Measurements from ENCODE around the gene CHEK1.
A peak's percentile ranks its signal among the peaks of the same experiment; 100 is the strongest.
"Not testable (repeated sequence)": the region's sequence is repeated elsewhere in the genome, so short reads cannot be mapped to it uniquely, and the experiment has no call there.

The CHEK1 gene

DNA sequence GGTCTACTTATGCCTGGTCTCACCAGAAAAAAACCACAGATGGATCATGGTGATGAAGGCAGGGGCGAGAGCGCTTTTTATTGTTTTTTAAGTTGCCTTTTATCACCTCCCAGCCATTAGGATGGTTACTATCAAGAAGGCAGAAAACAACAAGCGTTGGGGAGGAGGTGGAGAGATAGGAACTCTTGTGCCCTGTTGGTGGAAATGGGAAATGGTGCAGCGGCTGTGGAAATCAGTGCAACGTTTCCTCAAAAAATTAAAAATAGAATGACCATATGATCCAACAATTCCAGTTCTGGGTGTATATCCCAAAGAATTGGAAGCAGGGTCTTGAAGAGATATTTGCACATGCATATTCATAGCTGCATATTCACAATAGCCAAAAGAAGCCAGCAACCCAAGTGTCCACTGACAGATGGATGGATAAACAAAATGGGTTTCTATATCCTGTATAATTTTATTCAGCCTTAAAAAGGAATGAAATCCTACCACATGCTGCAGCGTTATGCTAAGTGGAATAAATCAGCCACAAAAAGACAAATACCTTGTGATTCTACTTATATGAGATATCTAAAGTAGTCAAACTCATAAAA, 76.2 kb downstream of the CHEK1 start:
- DNase-seq (ENCODE audit: low read depth), result no peak

DNA sequence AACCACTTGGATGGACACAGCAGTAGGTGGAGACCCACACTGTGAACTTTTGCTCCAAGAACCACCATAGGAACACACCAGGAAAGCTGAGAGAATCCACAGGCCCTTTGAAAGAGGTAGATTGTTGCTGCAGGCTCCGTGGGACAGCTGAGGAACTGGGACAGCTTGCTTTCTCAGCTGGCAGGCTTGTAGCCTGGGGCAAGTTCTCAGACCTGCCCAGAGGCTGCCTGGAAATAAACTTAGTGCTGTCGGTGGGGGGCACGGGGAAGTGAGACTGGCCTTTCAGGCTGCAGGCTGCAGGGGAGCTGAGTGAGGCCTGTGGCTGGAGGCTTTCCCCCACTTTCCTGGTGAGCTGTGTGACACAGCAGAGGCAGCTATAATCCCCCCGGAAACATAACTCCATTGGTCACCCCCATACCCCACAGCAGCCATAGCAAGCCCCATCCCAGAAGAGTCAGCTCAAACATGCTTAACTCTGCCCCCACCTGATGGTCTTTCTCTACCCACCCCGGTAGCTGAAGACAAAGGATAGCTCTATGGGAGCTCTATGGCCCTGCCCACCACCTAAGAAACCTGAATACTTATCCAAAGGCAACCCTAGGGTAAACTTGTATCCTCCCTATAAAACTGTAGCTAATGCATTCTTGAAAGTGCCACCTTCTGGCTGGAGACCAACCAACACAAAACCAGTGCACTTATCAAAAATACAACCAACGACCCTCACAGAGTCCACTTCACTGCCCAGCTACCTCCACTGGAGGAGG, 77.1 kb downstream of the CHEK1 start:
- no peak for DNase-seq (ENCODE audit: low read depth)

DNA sequence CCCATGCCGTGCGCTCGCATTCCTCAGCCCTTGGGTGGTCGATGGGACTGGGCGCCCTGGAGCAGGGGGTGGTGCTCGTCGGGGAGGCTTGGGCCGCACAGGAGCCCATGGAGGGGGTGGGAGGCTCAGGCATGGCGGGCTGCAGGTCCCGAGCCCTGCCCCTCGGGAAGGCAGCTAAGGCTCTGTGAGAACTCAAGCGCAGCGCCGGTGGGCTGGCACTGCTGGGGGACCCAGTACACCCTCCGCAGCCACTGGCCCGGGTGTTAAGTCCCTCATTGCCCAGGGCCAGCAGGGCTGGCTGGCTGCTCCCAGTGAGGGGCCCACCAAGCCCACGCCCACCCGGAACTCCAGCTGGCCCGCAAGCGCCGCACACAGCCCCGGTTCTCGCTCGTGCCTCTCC, 79.7 kb downstream of the CHEK1 start:
- DNase-seq (ENCODE audit: low read depth), result not testable (repeated sequence)

DNA sequence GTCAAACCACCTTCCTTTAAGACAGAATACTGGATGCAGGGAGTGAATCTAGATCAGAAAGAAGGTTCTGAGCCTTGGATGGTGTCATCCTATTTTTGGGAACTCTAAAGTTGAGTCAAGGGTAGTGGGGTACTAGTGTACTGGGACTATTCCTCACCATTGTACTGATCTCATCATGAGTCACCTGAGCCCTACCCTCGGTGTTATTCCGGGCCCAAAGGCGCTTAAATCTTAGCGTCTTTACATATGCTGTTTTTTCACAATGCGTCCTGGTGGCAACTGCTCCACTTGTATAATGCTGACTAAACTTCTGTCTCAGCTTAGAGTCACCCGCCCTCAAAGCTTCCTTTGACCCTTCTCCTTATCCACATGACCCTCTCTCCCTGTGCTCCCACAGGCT, 95.8 kb downstream of the CHEK1 start:
- DNase-seq (ENCODE audit: low read depth), result no peak

DNA sequence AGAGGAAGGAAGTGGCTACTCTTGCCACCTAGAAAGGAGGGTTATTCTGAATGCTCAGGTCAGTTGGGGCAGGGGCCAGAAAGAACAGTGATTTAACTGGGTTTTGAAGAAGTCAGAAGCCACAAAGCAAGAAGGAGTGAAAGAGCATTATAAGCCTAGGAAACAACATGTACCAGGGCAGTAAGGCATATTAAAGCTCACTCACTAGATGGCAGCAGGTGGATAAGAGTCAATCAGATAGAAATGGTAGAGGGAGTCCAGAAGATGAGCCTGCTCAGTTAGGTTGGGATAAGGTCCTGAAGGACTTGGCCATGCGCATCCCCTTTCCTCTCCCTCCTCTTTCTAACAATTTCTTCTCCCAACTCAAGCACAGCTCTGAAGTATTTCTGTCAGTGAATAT, 99.2 kb downstream of the CHEK1 start:
- DNase-seq (ENCODE audit: low read depth), result peak; percentile 41

All from EH (cell line).